Esophagus muscularis mucosa (tissue), 4 donors: Measurements from ENCODE around the gene PTGFRN. TPM values are rescaled to one million over a fixed set of nuclear protein-coding genes. Genes with fewer than 3 reads are reported as not detected.

ENCODE experiments used
- small RNA-seq, 3 donors: library from RNA; depleted of rRNA; stranded (forward); fragments of <200 nt; gene quantifications; one replicate each; pipeline ENCODE3, GENCODE V24; 2016
- total RNA-seq, 4 donors: library from RNA; depleted of rRNA; stranded (reverse); fragments of >200 nt; gene quantifications; one replicate each; pipeline versions ENCODE4 v1.1.0 to v1.2.1, GENCODE V29; 2016

PTGFRN gene
- total RNA-seq, 4 donors from 2014 or later = 69.1 to 150 (median 106) TPM

Small RNAs within 50 kb of the gene (small RNA-seq; reads per million reads assigned to genes)
- gene RNA5SP55 = 0 reads per million in 3 donors

Other genes with a start within 250 kb of the PTGFRN start
- gene IGSF3, start 242.2 kb upstream of the PTGFRN start, total RNA-seq = 10 to 100 TPM in 1 of 4 donors, 1 to 10 TPM in 3; 2.5 to 14.3 (median 8.5) TPM
- 1 to 10 TPM in 2 of 4 donors, under 1 TPM in 2; 0.42 to 4.3 (median 0.90) TPM for gene CD2, start 155.5 kb upstream of the PTGFRN start, total RNA-seq
- gene CD101, start 91.8 kb downstream of the PTGFRN start, total RNA-seq = 1 to 10 TPM in 2 of 4 donors, under 1 TPM in 2; 0.26 to 1.5 (median 0.87) TPM
- 10 to 100 TPM in 2 of 4 donors, 1 to 10 TPM in 2; 6.6 to 12.8 (median 9.0) TPM for gene TTF2, start 150.4 kb downstream of the PTGFRN start, total RNA-seq
- 1 to 10 TPM; 1.4 to 5.4 (median 3.1) TPM for gene TRIM45, start 211.8 kb downstream of the PTGFRN start, total RNA-seq